ENCODE measurements around the gene FRK.
"Not testable (repeated sequence)": the region's sequence is repeated elsewhere in the genome, so short reads cannot be mapped to it uniquely, and the experiment has no call there.

FRK gene

DNA sequence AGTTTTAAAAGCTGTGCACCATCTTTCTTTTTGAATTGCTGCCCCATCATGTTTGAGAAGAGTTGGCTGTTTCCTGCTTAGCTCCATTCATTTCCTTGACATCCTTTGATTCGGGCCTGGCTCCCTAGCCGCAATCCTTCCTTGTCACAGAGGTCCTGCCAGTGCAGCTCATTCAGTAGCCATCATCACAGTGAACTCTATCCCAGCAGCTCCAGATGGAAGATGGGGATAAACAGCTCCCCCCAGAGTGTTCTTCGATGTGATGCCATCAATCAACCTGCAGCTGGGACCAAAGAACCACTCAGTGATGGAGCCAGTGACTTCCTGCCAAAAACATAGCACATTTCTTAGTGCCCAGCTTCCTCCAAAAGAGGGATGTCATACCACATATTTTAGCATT, 158.8 kb downstream of the FRK start:
- no peak for FAIRE-seq
- DNase-seq (ENCODE audit: extremely low spot score, insufficient read length, low read depth): no peak

DNA sequence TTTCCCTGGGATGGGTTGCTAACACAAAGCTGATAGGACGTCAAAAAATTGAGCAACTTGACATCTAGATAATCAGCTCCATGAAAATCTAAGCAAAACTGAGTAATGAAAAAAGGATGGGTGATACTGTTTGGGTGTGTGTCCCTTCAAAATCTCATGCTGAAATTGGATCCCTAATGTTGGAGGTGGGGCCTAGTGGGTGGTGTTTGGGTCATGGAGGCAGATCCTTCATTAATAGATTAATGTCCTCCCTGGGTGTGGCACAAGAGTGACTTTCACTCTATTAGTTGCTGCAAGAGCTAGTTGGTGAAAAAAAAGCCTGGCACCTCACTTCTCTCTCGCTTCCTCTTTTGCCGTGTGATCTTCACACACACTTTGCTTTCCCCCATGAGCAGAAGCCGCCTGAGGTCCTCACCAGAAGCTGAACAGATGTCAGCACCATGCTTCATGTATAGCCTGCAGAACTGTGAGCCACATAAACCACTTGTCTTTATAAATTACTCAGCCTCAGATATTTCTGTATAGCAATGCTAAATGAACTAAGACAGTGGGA, 160.9 kb downstream of the FRK start:
- FAIRE-seq: no peak
- DNase-seq (ENCODE audit: extremely low spot score, insufficient read length, low read depth): no peak

DNA sequence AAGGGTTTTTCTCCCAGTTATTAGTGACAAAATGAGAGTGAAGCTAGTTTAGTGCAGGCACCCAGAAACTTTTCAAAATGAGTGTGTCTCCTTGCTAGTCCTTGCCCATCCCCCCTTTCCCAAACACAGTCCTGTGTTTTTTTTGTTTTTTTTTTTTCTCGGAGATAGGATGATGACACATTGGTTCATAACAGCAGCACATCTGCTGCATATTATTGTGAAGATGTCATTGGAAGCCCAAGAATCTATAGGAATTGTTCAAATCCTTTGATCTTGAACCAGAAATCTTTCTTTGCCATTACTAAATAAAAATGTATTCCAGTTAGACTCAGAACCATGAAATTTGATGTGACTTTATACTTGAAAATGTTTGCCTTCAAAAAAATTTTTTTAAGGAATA, 162.4 kb downstream of the FRK start:
- DNase-seq (ENCODE audit: extremely low spot score, insufficient read length, low read depth) (no peak), FAIRE-seq (no peak)

DNA sequence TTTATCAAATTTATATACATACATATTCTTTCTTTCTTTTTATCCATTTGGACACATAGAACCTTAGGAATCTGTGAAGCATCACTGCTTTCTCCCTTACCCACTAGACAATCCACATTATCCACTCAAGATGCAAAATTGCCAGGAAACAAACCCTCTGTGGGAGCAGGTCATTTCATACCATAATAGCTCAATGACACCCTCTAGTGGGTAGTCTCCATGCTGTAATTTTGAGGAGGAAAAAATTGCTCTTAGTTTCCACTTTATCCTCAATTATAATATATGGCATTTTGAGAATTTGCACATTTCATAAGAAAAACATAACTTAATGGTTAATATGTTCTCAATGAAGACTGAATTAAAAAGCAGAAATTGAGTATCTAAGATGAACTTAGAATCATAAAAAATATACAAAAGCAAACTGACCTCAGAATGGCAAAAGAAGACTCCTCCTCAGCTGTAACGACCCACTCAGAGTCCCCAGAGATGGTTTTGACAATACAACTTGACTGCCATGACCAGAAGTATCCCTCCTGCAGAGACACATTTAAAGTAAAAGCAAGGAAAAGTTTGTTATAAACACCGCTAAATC, 164.1 kb downstream of the FRK start:
- DNase-seq (ENCODE audit: extremely low spot score, insufficient read length, low read depth) (no peak), FAIRE-seq (peak; percentile 88)

DNA sequence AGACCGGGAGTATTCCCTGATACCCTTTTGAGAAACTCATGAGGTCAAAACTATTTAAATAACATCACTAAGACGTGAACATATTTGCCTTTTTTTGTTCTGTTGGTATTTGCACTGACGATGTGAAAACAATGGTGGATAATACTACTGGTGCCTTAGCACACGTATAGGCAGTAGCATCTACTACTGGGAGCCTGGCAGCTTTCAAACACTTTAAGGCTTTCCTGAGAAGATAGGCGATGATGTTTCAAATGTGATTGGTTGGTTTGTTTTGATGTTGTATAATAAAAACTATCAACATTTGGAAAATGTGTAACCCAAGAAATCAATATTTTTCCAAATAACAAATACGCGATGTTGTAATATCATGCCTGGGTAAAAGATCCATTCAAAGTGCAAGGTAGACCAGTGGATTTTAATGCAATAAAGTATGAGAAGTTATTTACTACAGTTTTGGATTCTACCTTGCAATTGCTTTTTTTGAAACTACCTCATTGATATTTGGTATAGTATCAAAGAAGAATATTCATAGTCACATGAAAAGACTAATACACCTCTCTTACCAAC, 166.2 kb downstream of the FRK start:
- no peak for DNase-seq (ENCODE audit: extremely low spot score, insufficient read length, low read depth)
- FAIRE-seq: peak; percentile 18

DNA sequence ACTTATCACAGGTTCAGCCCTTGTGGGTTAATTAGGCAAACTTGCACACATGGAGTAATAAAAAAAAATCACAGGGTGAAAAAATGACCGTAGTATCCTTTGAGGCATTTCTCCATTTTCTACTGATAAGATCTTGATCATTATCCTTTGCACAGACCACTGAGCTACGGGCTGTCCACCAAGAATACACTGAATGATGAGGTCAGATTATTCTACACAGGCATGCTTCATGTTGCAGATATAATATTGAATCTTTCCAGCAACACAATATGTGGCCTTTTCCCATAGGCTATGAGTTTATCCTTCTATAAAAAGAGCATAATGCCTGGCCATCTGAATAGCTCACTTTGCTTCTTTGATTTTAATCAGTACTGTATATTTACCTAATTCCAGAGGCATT, 168.9 kb downstream of the FRK start:
- FAIRE-seq: no peak
- DNase-seq (ENCODE audit: extremely low spot score, insufficient read length, low read depth): no peak

DNA sequence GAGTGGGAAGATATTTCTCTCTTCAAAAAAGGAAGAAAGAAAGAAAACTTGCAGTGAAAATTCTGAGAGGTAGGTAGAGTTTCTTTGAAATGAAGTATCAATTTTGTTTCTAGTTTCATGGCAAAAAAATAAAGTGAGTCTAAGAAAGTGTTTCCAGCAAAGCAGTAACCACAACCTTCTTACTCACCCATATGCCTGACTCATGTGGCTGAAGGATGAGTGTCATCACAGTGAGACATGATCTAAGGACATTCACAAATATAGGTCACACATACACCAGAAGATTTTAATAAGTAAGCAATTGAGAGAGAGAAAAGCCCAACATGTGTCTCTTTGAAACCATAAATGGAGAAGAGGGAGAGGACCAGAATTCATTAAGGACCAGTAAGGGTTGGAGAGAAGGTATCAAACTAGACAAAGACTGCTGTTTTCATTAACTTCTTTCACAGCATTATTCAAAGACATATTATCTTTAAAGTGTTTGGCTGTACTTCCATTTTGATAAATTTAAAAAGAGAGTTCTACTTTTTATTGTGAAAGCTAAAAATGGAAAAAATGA, 169.5 kb downstream of the FRK start:
- DNase-seq (ENCODE audit: extremely low spot score, insufficient read length, low read depth) (peak; percentile 17), FAIRE-seq (peak; percentile 84)

DNA sequence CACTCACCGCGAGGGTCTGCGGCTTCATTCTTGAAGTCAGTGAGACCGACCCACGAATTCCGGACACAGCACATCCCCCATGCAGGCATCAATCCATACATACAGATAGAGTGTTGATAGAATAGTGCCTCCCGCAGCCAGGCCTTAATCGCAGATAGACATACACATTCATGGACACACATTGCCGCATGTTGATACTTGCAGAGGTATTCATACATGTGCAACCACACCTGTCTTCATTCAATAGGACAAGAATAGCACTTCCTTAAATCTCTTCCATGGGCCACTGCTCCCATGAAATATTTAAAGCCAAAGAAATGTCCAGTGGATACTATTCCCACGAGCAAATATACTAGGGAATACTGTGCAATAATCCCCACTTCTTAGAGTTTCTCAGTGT, 170.5 kb downstream of the FRK start:
- FAIRE-seq (no peak), DNase-seq (ENCODE audit: extremely low spot score, insufficient read length, low read depth) (no peak)

DNA sequence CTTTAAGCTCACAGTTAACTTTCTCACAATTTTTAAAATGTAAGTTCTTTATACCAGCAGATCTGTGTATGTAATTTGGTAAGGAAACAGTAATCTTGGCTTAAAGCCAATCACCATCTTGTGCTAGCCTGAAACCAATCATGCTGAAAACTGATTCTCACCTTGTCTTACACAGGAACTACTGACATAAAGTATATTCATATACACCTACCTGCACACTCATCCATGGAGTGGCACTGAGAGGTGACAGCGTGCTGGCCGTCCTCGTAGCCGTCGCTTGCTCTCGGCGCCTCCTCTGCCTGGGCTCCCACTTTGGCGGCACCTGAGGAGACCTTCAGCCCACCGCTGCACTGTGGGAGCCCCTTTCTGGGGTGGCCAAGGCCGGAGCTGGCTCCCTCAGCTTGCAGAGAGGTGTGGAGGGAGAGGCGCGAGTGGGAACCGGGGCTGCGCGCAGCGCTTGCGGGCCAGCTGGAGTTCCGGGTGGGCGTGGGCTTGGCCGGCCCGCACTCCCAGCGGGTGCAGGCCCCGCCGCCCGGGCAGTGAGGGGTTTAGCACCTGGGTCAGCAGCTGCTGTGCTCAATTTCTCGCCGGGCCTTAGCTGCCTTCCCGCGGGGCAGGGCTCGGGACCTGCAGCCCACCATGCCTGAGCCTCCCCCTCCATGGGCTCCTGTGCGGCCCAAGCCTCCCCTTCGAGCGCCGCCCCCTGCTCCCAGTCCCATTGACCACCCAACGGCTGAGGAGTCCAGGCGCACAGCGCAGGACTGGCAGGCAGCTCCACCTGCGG, 171.8 kb downstream of the FRK start:
- DNase-seq (ENCODE audit: extremely low spot score, insufficient read length, low read depth); FAIRE-seq: not testable (repeated sequence)

DNA sequence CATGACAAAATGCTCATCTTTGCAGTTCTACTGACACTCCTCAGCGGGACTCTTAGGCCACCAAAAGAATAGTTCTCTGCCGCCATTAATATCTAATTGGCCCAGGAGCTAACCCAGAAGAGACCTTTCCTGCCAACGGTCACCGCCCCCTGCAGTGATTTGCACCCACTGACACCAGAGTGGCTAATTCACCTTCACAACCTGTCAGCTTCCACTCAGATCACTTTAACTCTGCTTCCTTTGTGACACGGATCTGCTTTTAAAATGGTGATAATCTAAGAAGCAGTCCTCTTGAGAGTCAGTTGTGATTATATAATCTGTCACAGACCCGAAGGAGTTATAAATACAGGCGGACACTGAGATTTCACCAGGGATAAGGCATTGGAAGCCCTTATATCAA, 172.8 kb downstream of the FRK start:
- FAIRE-seq (no peak), DNase-seq (ENCODE audit: extremely low spot score, insufficient read length, low read depth) (no peak)

DNA sequence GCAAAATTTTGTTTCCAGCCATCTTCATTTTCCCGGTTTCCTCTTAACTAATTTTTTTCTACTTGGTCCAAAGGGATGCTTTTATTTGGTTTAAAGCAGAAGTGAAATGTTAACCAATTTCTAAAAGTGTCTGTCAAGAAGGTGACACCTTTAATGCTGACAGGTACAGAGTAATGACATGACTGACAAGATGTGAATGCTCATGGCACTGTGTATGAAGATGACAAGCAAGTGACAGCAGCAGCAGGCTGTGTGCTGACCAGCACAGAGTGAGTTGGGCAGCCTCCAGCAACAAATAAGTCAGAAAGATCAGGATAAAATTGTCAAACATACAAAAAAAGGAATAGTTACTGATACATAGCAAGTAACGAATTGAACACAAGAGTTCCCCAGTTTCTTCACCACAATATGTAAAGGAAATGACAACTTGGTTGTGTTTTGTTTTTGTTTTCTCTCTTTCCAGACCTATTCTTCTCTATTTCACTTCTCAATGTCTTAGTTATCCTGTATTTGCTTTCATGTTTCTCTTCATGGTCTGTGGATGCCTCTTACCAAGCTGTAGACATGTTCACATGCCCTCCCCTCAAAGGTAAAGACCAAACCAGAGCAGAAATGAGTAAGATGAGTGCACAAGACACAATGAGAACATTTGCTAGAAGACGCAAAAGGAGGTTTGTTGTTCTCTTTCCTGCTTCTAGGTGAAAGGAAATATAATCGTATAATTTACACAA, 174.9 kb downstream of the FRK start:
- DNase-seq (ENCODE audit: extremely low spot score, insufficient read length, low read depth): no peak
- peak; percentile 36 for FAIRE-seq

DNA sequence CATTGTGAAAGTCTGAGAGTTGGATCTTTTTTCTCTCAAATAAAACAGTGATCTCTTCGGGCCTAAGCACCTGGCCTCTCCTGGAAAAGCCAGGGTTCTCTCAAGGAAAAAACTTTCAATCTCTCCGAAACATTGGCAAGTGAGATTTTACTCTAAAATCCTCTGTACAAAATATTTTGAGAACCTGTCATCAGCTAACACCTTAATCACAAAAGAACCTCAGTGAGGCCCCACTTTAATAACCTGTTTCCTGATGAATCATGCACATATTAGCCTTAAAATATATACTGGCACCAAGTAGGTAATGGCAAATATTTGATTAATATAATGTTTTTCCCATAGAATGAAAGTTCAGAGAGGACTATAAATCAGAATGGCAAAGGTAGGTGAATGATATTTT, 177.9 kb downstream of the FRK start:
- FAIRE-seq: no peak

DNA sequence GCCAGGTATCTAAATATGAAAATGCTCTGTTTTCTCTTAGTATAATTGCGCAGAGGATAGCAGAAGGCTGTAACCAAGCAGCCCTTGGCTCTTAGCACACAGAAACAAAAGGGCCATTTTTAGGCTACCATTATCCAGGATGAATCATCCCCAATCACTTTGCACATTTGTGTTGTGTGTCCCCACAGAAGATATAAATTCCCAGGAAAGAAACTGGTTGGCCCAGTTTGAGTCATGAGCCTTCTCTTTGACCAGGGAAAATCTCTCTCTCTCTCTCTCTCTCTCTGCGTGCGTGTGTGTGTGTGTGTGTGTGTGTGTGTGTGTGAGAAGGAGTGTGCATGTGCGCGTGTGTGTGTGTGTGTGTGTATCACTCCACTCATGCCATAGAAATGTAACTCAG, 178.5 kb downstream of the FRK start:
- FAIRE-seq (no peak), DNase-seq (ENCODE audit: extremely low spot score, insufficient read length, low read depth) (no peak)

More for the DNA sequence above, 177.9 kb downstream of the FRK start:
- no peak for DNase-seq (ENCODE audit: extremely low spot score, insufficient read length, low read depth)
